ENCODE data around the gene MPHOSPH9. TPM values are rescaled to one million over a fixed set of nuclear protein-coding genes. Genes with fewer than 3 reads are reported as not detected.

MPHOSPH9 gene
- total and polyA plus RNA-seq, 2 donors (not counting 3 experiments of a cell fraction or from before 2014, with no cell fraction given) = 7.8 to 42.4 TPM

DNA sequence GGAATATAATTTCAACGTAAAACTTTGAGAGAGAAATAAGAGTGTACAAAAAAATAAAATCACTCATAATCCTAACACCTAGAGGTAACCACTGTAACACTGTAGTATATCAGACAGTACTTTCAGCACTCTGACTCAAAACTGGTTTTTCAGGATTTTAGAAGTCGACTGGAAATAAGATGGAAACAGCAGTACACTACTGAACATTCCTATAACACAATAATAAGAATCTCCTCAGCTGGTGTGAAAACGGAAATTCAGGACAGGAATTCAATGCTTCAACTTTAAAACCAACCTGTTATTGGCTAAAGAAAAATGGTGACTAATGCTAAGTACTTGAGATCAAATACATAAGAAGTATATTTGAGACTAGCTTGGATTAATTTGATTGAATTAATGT lies 69.7 kb downstream of the MPHOSPH9 start:
- intact Hi-C loops (cut with micrococcal nuclease) = no loop called here

More for the DNA sequence above, 69.7 kb downstream of the MPHOSPH9 start:
- Histone ChIP-seq H3K27ac (ENCODE audit: insufficient read depth, low read depth, low read length) (no peak overlapping the region), H3K4me2 (ENCODE audit: insufficient read depth, low read length) (no peak overlapping the region), H3K79me2 (ENCODE audit: control insufficient read depth, insufficient read depth, low read length) (no peaks in the 10 kb centered on the region), H3K9me3 (replicated peaks; ENCODE audit: control insufficient read depth, insufficient read depth, low read length) (no peaks in the 10 kb centered on the region), H3K27me3 (ENCODE audit: control insufficient read depth in 2 of 2, insufficient read depth in 2 of 2, low read length in 2 of 2) (no peaks in the 10 kb centered on the region), H3K4me3 (replicated peaks in 1 of 3; ENCODE audit: insufficient read depth in 1 of 3, low read depth in 1 of 3, low read length in 3 of 3) (no peak overlapping the region), H2AFZ (ENCODE audit: low read depth, low read length) (no peak overlapping the region), H3K36me3 (ENCODE audit: control insufficient read depth in 2 of 2, extremely low read depth in 1 of 2, insufficient read depth in 2 of 2, low read length in 2 of 2) (peaks cover 3 to 5% of the 10 kb centered on the region in 2 experiments), H4K20me1 (replicated peaks; ENCODE audit: control insufficient read depth, extremely low read depth, insufficient read depth, low read length) (no peaks in the 10 kb centered on the region), H3K4me1 (ENCODE audit: control insufficient read depth, extremely low read depth, insufficient read depth, low read length) (no peaks in the 10 kb centered on the region), H3K9me1 (replicated peaks; ENCODE audit: control insufficient read depth, extremely low read depth, insufficient read depth, low read length) (no peaks in the 10 kb centered on the region), H3K9ac (replicated peaks; ENCODE audit: extremely low read depth, insufficient read depth, low read length) (no peak overlapping the region)
- dilution Hi-C loops (cut with MboI; ENCODE audit: extremely low pct_ligation_motif_present, low sequenced_read_pairs) = no loop called here
- DNase-seq (ENCODE audit: low read depth, low spot score) (no peak), FAIRE-seq (no peak)
- TF ChIP-seq FOS (IDR thresholded peaks at IDR 0.05; ENCODE audit: borderline replicate concordance, insufficient read depth, low read length) (no peak), JUN (IDR thresholded peaks at IDR 0.05; ENCODE audit: borderline replicate concordance, insufficient read depth, insufficient read length, low read depth) (no peak), GATA2 (IDR thresholded peaks at IDR 0.05; ENCODE audit: insufficient read depth, insufficient read length, low read depth, low read length) (no peak), EZH2 (IDR thresholded peaks at IDR 0.05; ENCODE audit: borderline replicate concordance, low read depth, low read length, severe bottlenecking) (no peak), POLR2A (IDR thresholded peaks at IDR 0.05; ENCODE audit: low read depth, low read length) (no peak), MYC (IDR thresholded peaks at IDR 0.05; ENCODE audit: low read depth, low read length) (no peak), POLR2AphosphoS5 (IDR thresholded peaks at IDR 0.05; ENCODE audit: insufficient read depth, low read depth, low read length) (no peak)
- TF ChIP-seq, protein P1, sequence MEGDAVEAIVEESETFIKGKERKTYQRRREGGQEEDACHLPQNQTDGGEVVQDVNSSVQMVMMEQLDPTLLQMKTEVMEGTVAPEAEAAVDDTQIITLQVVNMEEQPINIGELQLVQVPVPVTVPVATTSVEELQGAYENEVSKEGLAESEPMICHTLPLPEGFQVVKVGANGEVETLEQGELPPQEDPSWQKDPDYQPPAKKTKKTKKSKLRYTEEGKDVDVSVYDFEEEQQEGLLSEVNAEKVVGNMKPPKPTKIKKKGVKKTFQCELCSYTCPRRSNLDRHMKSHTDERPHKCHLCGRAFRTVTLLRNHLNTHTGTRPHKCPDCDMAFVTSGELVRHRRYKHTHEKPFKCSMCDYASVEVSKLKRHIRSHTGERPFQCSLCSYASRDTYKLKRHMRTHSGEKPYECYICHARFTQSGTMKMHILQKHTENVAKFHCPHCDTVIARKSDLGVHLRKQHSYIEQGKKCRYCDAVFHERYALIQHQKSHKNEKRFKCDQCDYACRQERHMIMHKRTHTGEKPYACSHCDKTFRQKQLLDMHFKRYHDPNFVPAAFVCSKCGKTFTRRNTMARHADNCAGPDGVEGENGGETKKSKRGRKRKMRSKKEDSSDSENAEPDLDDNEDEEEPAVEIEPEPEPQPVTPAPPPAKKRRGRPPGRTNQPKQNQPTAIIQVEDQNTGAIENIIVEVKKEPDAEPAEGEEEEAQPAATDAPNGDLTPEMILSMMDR (IDR thresholded peaks at IDR 0.05; ENCODE audit: extremely low read depth in 1 of 2, insufficient read depth in 1 of 2, low read depth in 1 of 2, low read length in 2 of 2) = no peak
- TF ChIP-seq, protein P2, sequence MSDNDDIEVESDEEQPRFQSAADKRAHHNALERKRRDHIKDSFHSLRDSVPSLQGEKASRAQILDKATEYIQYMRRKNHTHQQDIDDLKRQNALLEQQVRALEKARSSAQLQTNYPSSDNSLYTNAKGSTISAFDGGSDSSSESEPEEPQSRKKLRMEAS (IDR thresholded peaks at IDR 0.05; ENCODE audit: insufficient read depth, insufficient read length) = no peak
- BruUV-seq (replicated peaks) = no TSS peak
- CTCF ChIA-PET = interaction anchor here (2.8 to 2.9 kb wide), 2 partner anchors 74 to 121 kb away, joined by 7 to 19 read pairs; no protein-coding TSS in a partner anchor
- POLR2A ChIA-PET = no interaction called here
